ENCODE measurements around the gene IL37. TPM values are rescaled to one million over a fixed set of nuclear protein-coding genes. Genes with fewer than 3 reads are reported as not detected.

Gene IL37
- total and polyA plus RNA-seq, 8 donors = 0.21 to 1.1 (median 0.31) TPM; not detected in 4

DNA sequence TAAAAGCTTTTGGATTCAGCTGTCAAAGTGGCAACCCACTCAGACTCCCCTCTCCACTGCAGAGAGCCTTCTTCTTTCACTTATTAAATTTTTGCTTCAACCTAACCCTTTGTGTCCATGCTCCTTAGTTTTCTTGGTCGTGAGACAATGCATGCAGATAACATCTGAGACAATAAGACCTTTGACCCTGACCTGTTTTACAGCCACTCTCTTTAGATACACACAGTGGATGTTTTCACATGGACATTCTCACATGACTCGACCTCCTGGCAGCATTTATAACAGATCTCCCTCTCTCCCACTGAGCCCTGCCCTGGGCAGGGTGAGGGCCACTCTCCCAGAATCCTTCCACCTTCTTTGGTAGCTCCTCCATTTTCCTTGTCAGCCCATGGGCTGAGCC lies 36.4 kb downstream of the IL37 start:
- peaks cover 0 to 16% of the 10 kb centered on the region in 2 donors for H3K9me3 ChIP-seq
- H3K27ac ChIP-seq = no peak overlapping the region
- no peak for ATAC-seq
- intact Hi-C loops (cut with DNase I) = no loop called here
- TF ChIP-seq, protein P1, sequence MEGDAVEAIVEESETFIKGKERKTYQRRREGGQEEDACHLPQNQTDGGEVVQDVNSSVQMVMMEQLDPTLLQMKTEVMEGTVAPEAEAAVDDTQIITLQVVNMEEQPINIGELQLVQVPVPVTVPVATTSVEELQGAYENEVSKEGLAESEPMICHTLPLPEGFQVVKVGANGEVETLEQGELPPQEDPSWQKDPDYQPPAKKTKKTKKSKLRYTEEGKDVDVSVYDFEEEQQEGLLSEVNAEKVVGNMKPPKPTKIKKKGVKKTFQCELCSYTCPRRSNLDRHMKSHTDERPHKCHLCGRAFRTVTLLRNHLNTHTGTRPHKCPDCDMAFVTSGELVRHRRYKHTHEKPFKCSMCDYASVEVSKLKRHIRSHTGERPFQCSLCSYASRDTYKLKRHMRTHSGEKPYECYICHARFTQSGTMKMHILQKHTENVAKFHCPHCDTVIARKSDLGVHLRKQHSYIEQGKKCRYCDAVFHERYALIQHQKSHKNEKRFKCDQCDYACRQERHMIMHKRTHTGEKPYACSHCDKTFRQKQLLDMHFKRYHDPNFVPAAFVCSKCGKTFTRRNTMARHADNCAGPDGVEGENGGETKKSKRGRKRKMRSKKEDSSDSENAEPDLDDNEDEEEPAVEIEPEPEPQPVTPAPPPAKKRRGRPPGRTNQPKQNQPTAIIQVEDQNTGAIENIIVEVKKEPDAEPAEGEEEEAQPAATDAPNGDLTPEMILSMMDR (IDR thresholded peaks at IDR 0.05) = no peak
- no peak for DNase-seq
- H3K27me3 ChIP-seq = peaks cover 0 to 10% of the 10 kb centered on the region in 2 donors
- no peak overlapping the region for H3K4me3 ChIP-seq
- no peaks in the 10 kb centered on the region for H3K36me3 ChIP-seq
- H3K4me1 ChIP-seq = no peaks in the 10 kb centered on the region

DNA sequence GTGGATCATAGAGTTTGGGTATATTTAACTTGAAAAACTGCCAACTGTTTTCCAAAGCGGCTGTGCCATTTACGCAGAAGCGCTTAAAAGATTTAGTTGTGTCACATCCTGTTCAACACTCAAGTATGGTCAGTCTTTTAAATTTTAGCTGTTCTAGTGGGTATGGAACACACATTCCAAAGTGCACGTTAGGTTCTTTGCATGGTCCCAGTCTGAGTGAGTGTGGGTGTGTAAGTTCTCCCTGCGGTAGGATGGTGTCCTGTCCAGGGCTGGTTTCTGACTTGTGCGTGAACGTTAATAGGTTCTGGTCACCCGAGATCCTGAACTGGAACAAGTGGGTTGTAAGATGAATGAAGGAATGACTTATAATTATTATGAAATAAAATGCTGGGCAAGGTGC lies 38.5 kb downstream of the IL37 start:
- no peak for DNase-seq
- H3K4me3 ChIP-seq = no peak overlapping the region
- H3K4me1 ChIP-seq = no peaks in the 10 kb centered on the region
- H3K27me3 ChIP-seq = peaks cover 0 to 10% of the 10 kb centered on the region in 2 donors
- TF ChIP-seq, protein P1 (IDR thresholded peaks at IDR 0.05) = no peak
- intact Hi-C loops (cut with DNase I) = no loop called here
- no peak overlapping the region for H3K27ac ChIP-seq
- no peaks in the 10 kb centered on the region for H3K36me3 ChIP-seq
- peak; percentile 68 for ATAC-seq
- H3K9me3 ChIP-seq = peaks cover 0 to 16% of the 10 kb centered on the region in 2 donors

DNA sequence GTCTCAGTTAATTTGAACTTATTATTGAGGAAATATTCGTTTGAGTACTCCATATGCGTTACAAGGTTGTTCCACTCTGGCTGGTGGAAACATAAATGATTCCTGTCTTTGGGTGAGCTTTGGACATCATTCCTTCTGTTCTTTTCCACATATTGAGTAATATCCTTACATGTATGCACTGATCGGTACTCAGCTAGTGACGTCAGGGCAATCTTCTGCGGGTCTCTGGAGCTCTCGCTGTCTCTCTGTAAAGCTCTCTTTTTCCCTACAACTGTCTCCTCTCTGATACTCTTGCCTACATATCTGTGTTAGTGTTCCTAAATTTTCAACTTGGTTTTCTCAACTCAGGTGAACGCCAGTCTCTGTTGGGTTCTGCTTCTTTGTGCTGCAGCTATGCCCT lies 43.4 kb downstream of the IL37 start:
- DNase-seq (no peak), ATAC-seq (no peak)
- no peak overlapping the region for H3K27ac ChIP-seq
- H3K4me1 ChIP-seq = no peaks in the 10 kb centered on the region
- H3K27me3 ChIP-seq = peaks cover 0 to 5% of the 10 kb centered on the region in 2 donors
- H3K9me3 ChIP-seq = no peaks in the 10 kb centered on the region
- intact Hi-C loops (cut with DNase I) = no loop called here
- no peak overlapping the region for H3K4me3 ChIP-seq
- H3K36me3 ChIP-seq = no peaks in the 10 kb centered on the region
- TF ChIP-seq, protein P1 (IDR thresholded peaks at IDR 0.05) = no peak

DNA sequence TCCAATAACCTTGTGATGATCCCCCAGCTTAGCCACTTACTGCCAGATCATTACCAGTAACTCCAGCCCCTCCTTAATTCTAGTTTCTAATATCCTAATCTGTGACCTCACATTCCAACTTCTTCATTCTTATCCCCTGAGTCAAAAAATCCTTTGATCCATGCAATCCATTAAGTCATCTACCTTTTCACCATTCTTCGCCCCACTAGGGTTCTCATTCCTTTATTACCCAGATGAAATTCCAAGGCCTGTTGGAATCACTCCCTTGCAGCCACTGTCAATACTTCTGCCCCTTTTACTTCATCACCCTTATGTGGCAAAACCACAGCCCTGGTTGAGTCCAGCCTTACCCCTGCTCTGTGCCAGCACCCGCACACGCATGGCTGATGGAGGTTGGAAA lies 46.5 kb downstream of the IL37 start:
- no peaks in the 10 kb centered on the region for H3K9me3 ChIP-seq
- DNase-seq = no peak
- ATAC-seq = no peak
- TF ChIP-seq, protein P1 (IDR thresholded peaks at IDR 0.05) = no peak
- no peak overlapping the region for H3K4me3 ChIP-seq
- no peaks in the 10 kb centered on the region for H3K36me3 ChIP-seq
- no peaks in the 10 kb centered on the region for H3K27me3 ChIP-seq
- intact Hi-C loops (cut with DNase I) = no loop called here
- no peaks in the 10 kb centered on the region for H3K4me1 ChIP-seq
- no peak overlapping the region for H3K27ac ChIP-seq

DNA sequence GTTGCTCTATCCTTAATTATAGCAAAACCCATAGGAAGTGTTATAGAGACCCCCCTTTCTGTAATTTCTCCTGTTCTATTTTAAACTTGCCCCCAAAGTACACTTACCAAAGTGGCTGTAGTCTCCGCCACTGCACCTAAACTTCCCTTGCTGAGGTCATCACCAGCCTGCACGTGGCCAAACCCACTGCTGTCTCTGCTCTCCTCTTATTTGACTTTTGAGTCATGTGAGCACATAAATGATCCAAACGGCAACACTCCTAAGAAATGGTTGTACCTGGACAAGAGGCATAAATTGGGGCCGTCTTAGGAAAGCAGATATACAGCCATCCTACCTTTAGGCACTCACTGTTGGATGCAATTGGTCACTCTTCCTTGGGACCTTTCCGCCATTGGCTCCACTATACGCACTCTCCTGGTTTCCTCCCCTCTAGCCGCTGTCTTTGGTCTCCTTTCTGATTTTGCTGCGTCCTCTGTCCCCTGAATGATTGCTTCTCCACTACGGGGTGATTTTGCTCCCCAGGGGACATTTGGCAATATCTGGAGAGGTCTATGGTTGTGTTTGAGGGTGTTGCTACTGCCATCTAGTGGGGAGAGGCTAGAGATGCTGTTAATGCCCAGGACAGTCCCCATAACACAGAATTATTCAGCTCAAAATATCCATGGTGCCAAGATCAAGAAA lies 47.6 kb downstream of the IL37 start:
- no peaks in the 10 kb centered on the region for H3K9me3 ChIP-seq
- ATAC-seq = peak; percentile 93
- no peak overlapping the region for H3K4me3 ChIP-seq
- DNase-seq = peak in 2 of 4 donors; percentile 46 to 58
- H3K27me3 ChIP-seq = no peaks in the 10 kb centered on the region
- H3K36me3 ChIP-seq = no peaks in the 10 kb centered on the region
- intact Hi-C loops (cut with DNase I) = no loop called here
- H3K4me1 ChIP-seq = no peaks in the 10 kb centered on the region
- TF ChIP-seq, protein P1 (IDR thresholded peaks at IDR 0.05) = peak; percentile 79 to 82
- no peak overlapping the region for H3K27ac ChIP-seq

Measured in left lung (tissue), 10 donors.